NCI-H2171 (cell line): ENCODE measurements around the gene CDR2.

Source experiments
- DNase-seq: peaks from one replicate; lab custom pipeline; 2025; lab: John Stamatoyannopoulos, UW

Gene CDR2

GRCh38 chr16:22323959-22324786 lies 50.2 kb downstream of the CDR2 start:
- DNase-seq, result no peak

GRCh38 chr16:22323173-22323958 lies 51.1 kb downstream of the CDR2 start:
- DNase-seq, result no peak

GRCh38 chr16:22322741-22323140 lies 51.7 kb downstream of the CDR2 start:
- no peak for DNase-seq

- no peak for DNase-seq
Observed at GRCh38 chr16:22322021-22322471, 52.4 kb downstream of the CDR2 start.

- DNase-seq, result peak; percentile 58
Observed at GRCh38 chr16:22321340-22322001, 52.9 kb downstream of the CDR2 start.

- DNase-seq, result no peak
Observed at GRCh38 chr16:22320572-22321339, 53.7 kb downstream of the CDR2 start.

GRCh38 chr16:22318690-22319358 lies 55.6 kb downstream of the CDR2 start:
- DNase-seq, result no peak

- DNase-seq, result no peak
Observed at GRCh38 chr16:22317625-22318024, 56.8 kb downstream of the CDR2 start.

GRCh38 chr16:22317001-22317530 lies 57.4 kb downstream of the CDR2 start:
- DNase-seq, result no peak

GRCh38 chr16:22316411-22316811 lies 58.0 kb downstream of the CDR2 start:
- DNase-seq, result no peak

- DNase-seq, result no peak
Observed at GRCh38 chr16:22315979-22316378, 58.4 kb downstream of the CDR2 start.

GRCh38 chr16:22314661-22315626 lies 59.5 kb downstream of the CDR2 start:
- DNase-seq, result no peak

- no peak for DNase-seq
Observed at GRCh38 chr16:22313876-22314470, 60.4 kb downstream of the CDR2 start.

GRCh38 chr16:22312897-22313781 lies 61.3 kb downstream of the CDR2 start:
- DNase-seq, result no peak

- DNase-seq, result no peak
Observed at GRCh38 chr16:22311520-22311919, 62.9 kb downstream of the CDR2 start.

- no peak for DNase-seq
Observed at GRCh38 chr16:22308824-22309520, 65.4 kb downstream of the CDR2 start.

GRCh38 chr16:22307838-22308237 lies 66.6 kb downstream of the CDR2 start:
- DNase-seq, result no peak

GRCh38 chr16:22306788-22307187 lies 67.6 kb downstream of the CDR2 start:
- DNase-seq, result no peak
